SK-N-SH treated with all-trans-retinoic acid at 6 μM for 48 hours (cell line): Measurements from ENCODE around the gene GALC.

Experiments used
- ESRRG ChIP-seq: fragments of 250-450 bp; sonication (Bioruptor Pico); IDR thresholded peaks from 2 replicates; pipeline ENCODE4 v1.6.1; 2021; ENCODE audit warnings: mild to moderate bottlenecking
- OSR1 ChIP-seq: fragments of 250-450 bp; sonication (Bioruptor Pico); IDR thresholded peaks from 2 replicates; pipeline ENCODE4 v1.8.0; 2022; ENCODE audit warnings: moderate library complexity, mild to moderate bottlenecking, inconsistent platforms
- SNAI2 ChIP-seq: fragments of 250-450 bp; sonication (Bioruptor Pico); IDR thresholded peaks from 2 replicates; pipeline ENCODE4 v1.5.0; 2020; ENCODE audit warnings: mild to moderate bottlenecking, moderate library complexity
- TCF4 ChIP-seq: fragments of 250-450 bp; sonication (Bioruptor Pico); IDR thresholded peaks from 2 replicates; pipeline ENCODE4 v1.8.0; 2021; ENCODE audit warnings: mild to moderate bottlenecking, moderate library complexity, borderline replicate concordance
- TOX ChIP-seq: fragments of 250-450 bp; sonication (Bioruptor Pico); IDR thresholded peaks from 2 replicates; pipeline ENCODE4 v1.8.0; 2021; ENCODE audit warnings: mild to moderate bottlenecking, moderate library complexity, borderline replicate concordance
- ZC3H10 ChIP-seq: fragments of 250-450 bp; sonication (Bioruptor Pico); IDR thresholded peaks from 2 replicates; pipeline ENCODE4 v1.5.1; 2021; ENCODE audit warnings: mild to moderate bottlenecking, moderate library complexity
- ZFP3 ChIP-seq: fragments of 250-450 bp; sonication (Bioruptor Pico); IDR thresholded peaks from 2 replicates; pipeline ENCODE4 v1.5.0; 2020; ENCODE audit warnings: mild to moderate bottlenecking, moderate library complexity
- ZFP30 ChIP-seq: fragments of 450-650 bp; formaldehyde crosslinking; IDR thresholded peaks from 2 replicates; pipeline ENCODE4 v1.5.0; 2022; ENCODE audit warnings: mild to moderate bottlenecking, moderate library complexity
- ZNF565 ChIP-seq: fragments of 450-650 bp; formaldehyde crosslinking; conservative IDR thresholded peaks from 2 replicates; pipeline ENCODE4 v1.5.0; 2020; ENCODE audit warnings: low read depth, mild to moderate bottlenecking, moderate library complexity
- ZNF70 ChIP-seq: fragments of 450-650 bp; formaldehyde crosslinking; IDR thresholded peaks from 2 replicates; pipeline ENCODE4 v1.5.0; 2020; ENCODE audit warnings: mild to moderate bottlenecking, moderate library complexity
- TF ChIP-seq, protein P1 (sequence below): fragments of 250-450 bp; sonication (Bioruptor Pico); IDR thresholded peaks from 2 replicates; pipeline ENCODE4 v1.5.0; 2020; ENCODE audit warnings: mild to moderate bottlenecking, moderate library complexity
- TF ChIP-seq, protein P2 (sequence below): fragments of 250-450 bp; sonication (Bioruptor Pico); IDR thresholded peaks from 2 replicates; pipeline ENCODE4 v1.8.0; 2020; ENCODE audit warnings: mild to moderate bottlenecking, moderate library complexity, borderline replicate concordance
- TF ChIP-seq, protein P3 (sequence below): fragments of 250-450 bp; sonication (Bioruptor Pico); IDR thresholded peaks from 2 replicates; pipeline ENCODE4 v1.5.1; 2021; ENCODE audit warnings: mild to moderate bottlenecking, moderate library complexity

DNA sequence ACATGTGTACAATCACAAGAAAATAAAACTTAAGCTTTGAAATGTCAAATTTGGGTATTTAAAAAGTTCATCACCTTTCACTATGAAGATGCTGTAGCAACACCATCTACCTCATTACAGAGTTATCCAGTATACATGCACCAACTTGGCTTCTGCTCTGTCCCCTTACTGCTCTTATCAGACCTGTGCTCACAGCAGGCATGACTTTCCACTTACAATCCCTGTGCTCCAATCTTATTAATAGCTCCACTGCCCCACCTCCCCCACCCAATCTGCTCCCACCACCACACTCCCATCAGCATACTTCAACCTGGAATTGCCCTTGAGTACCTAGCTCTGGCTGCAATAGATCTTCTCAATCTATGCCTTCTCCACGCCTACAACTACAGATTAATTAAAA lies 13.3 kb downstream of the GALC start:
- TF ChIP-seq TOX (CRISPR knock-in tag) (no peak), ZFP30 (no peak), SNAI2 (CRISPR knock-in tag) (no peak), TCF4 (CRISPR knock-in tag) (no peak), ZNF70 (CRISPR knock-in tag) (no peak), ZNF565 (no peak), ESRRG (CRISPR knock-in tag) (no peak), ZFP3 (CRISPR knock-in tag) (no peak), OSR1 (CRISPR knock-in tag) (no peak), ZC3H10 (no peak)
- TF ChIP-seq, protein P1, sequence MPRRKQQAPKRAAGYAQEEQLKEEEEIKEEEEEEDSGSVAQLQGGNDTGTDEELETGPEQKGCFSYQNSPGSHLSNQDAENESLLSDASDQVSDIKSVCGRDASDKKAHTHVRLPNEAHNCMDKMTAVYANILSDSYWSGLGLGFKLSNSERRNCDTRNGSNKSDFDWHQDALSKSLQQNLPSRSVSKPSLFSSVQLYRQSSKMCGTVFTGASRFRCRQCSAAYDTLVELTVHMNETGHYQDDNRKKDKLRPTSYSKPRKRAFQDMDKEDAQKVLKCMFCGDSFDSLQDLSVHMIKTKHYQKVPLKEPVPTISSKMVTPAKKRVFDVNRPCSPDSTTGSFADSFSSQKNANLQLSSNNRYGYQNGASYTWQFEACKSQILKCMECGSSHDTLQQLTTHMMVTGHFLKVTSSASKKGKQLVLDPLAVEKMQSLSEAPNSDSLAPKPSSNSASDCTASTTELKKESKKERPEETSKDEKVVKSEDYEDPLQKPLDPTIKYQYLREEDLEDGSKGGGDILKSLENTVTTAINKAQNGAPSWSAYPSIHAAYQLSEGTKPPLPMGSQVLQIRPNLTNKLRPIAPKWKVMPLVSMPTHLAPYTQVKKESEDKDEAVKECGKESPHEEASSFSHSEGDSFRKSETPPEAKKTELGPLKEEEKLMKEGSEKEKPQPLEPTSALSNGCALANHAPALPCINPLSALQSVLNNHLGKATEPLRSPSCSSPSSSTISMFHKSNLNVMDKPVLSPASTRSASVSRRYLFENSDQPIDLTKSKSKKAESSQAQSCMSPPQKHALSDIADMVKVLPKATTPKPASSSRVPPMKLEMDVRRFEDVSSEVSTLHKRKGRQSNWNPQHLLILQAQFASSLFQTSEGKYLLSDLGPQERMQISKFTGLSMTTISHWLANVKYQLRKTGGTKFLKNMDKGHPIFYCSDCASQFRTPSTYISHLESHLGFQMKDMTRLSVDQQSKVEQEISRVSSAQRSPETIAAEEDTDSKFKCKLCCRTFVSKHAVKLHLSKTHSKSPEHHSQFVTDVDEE, result no peak
- TF ChIP-seq, protein P2, sequence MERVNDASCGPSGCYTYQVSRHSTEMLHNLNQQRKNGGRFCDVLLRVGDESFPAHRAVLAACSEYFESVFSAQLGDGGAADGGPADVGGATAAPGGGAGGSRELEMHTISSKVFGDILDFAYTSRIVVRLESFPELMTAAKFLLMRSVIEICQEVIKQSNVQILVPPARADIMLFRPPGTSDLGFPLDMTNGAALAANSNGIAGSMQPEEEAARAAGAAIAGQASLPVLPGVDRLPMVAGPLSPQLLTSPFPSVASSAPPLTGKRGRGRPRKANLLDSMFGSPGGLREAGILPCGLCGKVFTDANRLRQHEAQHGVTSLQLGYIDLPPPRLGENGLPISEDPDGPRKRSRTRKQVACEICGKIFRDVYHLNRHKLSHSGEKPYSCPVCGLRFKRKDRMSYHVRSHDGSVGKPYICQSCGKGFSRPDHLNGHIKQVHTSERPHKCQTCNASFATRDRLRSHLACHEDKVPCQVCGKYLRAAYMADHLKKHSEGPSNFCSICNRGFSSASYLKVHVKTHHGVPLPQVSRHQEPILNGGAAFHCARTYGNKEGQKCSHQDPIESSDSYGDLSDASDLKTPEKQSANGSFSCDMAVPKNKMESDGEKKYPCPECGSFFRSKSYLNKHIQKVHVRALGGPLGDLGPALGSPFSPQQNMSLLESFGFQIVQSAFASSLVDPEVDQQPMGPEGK (CRISPR knock-in tag), result no peak
- TF ChIP-seq, protein P3, sequence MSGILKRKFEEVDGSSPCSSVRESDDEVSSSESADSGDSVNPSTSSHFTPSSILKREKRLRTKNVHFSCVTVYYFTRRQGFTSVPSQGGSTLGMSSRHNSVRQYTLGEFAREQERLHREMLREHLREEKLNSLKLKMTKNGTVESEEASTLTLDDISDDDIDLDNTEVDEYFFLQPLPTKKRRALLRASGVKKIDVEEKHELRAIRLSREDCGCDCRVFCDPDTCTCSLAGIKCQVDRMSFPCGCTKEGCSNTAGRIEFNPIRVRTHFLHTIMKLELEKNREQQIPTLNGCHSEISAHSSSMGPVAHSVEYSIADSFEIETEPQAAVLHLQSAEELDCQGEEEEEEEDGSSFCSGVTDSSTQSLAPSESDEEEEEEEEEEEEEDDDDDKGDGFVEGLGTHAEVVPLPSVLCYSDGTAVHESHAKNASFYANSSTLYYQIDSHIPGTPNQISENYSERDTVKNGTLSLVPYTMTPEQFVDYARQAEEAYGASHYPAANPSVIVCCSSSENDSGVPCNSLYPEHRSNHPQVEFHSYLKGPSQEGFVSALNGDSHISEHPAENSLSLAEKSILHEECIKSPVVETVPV (CRISPR knock-in tag), result no peak
